Superior temporal gyrus (tissue), 1 donor: ENCODE measurements around the gene DLL4.

ENCODE experiments used
- DNase-seq: peaks from one replicate; pipeline ENCODE4 v3.0.0-alpha.2; 2016; ENCODE audit errors: extremely low spot score

DLL4 gene

DNA sequence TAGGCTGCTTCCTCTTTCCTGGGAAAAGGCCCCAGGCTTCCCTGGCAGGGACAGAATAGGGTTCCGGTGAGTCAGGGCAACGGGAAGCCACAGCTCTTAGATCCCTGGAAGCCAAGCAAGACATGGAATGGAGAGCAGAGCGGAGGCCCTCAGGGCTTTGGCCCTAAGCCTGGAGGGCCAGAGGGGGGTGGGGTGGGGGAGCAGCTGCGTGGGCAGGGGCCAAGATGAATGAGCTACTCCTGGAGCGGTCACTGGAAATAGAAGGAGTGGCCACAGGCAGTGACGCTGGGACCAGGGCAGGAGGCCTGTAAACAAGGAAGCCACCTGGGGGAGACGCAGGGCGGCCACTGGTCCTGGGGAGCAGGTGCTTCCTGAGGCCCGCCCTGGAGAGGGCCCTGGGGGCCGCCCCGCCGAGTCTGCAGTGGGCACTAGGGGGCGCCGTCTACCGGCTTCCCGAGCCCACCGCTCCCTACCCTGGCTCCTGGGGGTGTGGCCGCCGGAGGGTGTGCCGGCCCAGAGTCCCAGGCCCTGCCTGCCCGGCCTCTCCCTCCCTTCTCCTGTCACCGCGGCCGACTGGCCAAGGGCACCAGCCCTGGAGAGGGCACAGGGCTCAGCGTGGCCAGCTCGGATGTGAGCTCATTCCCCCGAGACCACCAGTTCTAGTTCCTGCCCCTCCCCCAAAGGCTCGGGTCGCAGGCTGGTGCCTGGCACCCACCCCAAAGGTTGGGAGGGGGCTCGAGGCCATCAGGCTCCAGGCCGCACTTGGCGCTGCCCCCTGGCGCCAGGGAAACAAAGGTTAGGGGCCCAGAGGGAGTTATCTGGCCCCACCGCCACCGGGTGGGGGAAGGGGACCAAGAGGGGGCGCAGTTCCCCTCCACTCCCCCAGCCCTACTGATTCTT lies 22.8 kb upstream of the DLL4 start:
- peak; percentile 40 for DNase-seq

DNA sequence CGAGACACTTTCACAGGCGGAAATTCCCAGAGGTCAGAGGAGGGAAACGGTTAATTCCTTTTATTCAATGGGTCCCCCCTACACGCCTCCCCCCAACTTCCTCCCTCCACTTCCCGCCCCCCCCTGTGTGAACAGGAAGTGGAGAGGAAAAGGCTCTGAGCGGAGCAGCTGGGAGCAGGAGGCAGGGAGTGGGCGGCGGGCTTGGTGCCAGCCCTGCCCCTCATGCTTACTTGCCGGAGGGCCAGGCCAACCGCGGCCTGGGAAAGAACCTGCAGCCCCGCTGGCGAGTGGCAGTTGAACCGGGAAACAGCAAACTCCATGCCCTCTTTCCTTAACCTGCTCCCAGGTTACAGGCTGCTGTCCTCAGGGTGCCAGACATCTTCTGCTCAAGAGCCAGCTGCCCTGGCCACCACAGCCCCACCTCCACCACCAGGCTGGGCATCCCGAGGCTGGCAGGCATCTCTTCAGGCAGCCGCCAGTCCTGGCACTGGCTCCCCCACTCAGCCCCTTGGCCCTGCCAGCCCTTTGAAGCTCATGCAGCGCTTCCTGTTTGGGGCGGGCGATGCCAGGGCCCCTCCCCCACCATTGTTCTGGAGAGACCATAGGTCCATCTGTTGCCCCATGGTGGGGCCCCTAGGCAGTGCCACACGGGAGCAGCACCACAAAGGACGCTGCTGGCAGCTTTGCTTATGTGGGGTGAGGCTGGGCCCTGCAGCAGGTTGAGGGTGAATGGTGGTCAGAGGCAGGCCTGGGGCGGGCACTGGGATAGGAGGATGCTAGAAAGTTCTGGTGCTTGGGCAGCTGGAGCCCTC lies 21.9 kb upstream of the DLL4 start:
- no peak for DNase-seq

GRCh38 chr15:40908095-40908494 lies 21.0 kb upstream of the DLL4 start:
- DNase-seq: no peak

- DNase-seq: no peak
These were observed 19.2 kb upstream of the DLL4 start for GRCh38 chr15:40909662-40910630.

DNA sequence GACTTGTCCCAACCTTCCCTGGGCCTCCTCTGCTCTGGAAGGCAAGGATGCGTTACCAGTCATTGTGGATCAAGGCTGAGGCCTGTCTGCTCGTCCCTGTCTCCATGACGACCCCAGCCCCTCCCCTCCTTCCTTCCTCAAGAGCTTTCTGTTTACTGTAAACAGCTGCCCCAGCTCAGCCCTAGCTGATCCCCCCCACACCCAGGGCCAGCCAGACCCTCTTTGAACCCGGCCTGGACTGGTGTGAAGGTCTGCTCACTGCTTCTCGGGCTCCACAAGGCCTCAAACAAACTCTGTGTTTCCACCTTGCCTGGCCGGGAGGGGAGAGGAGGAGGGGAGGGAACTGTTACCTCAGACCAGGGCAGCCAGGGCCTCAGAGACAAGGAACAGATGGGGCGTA lies 18.0 kb upstream of the DLL4 start:
- no peak for DNase-seq

DNA sequence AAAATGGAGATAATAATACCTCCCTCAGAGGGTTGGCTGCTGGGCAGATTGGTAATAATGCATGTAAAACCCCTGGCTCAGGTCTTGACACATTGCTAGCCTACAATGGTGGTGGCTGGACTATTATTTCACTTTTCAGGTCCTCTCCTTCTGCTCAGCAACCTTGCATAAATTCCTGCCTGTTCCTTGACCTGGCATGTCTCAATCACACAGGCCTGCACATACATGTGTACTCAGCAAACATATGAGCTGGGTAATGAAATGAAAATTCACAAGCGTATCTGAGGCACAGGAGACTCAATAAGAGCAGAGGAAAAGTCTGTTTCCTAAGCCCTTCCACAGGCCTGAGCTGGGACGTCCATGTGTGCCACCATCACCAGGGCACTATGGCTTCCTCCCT lies 17.4 kb upstream of the DLL4 start:
- DNase-seq: no peak

- DNase-seq: no peak
These were observed 16.7 kb upstream of the DLL4 start for GRCh38 chr15:40912478-40912877.

- no peak for DNase-seq
These were observed 15.1 kb upstream of the DLL4 start for GRCh38 chr15:40914013-40914412.

GRCh38 chr15:40914486-40914885 lies 14.7 kb upstream of the DLL4 start:
- no peak for DNase-seq

GRCh38 chr15:40915116-40915661 lies 14.0 kb upstream of the DLL4 start:
- DNase-seq: no peak

- DNase-seq: no peak
These were observed 13.5 kb upstream of the DLL4 start for GRCh38 chr15:40915679-40916078.

- no peak for DNase-seq
These were observed 11.6 kb upstream of the DLL4 start for GRCh38 chr15:40917585-40917984.

- no peak for DNase-seq
These were observed 10.9 kb upstream of the DLL4 start for GRCh38 chr15:40918146-40918798.

GRCh38 chr15:40918799-40919392 lies 10.2 kb upstream of the DLL4 start:
- no peak for DNase-seq

DNA sequence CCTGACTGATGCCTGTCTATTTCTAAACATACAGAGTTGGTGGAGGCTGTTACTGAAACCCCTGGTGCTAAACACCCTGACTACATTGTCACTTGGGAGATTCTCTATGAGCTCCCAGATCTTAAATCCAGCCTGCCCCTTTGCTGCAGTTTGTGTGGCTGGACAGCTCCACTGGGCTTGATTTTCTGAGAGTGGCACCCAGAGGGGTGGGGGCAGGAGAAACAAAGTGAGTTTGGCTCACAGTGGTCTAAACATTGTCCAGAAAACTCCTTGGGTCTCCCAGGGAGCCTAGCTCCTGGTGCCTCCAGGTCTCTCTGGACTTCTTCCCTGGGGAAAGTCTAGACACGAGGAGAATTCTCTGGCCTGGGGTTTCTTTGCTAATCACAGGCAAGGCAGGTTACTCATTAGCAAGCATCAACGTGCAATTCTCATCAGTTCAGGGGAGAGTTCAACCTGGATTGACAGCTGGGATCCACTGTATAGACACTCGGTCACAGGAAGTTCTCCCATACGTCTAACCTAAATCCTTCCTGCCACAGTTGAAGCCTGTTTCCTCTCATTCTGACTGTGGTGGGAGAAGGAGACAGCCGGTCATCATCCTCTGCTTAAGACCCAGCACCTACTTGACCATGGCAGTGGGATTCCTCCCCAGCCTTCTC lies 7.1 kb upstream of the DLL4 start:
- DNase-seq: no peak

GRCh38 chr15:40922608-40923005 lies 6.5 kb upstream of the DLL4 start:
- no peak for DNase-seq

- no peak for DNase-seq
These were observed 5.6 kb upstream of the DLL4 start for GRCh38 chr15:40923551-40923950.

GRCh38 chr15:40925495-40925862 lies 3.7 kb upstream of the DLL4 start:
- no peak for DNase-seq

GRCh38 chr15:40925863-40926658 lies 3.1 kb upstream of the DLL4 start:
- no peak for DNase-seq
